Left lung (tissue), 10 donors: Measurements from ENCODE around the gene VPS4A. TPM values are rescaled to one million over a fixed set of nuclear protein-coding genes. Genes with fewer than 3 reads are reported as not detected.

ENCODE experiments used
- ATAC-seq: fragments of 200-7000 bp; cut with Tn5 transposase; one replicate; pipeline ENCODE4 v1.9.1; 2020; ENCODE audit warnings: moderate library complexity
- DNase-seq, 4 donors: peaks; one replicate each; pipeline ENCODE4 v3.0.0-alpha.2; 2013 to 2020
- H3K27ac ChIP-seq, 2 donors: fragments of 200-600 bp; sonication (generic) in 1 of 2; one replicate each; pipeline versions ENCODE4 v1.5.0 to v1.8.0; 2020 to 2021
- H3K27me3 ChIP-seq, 2 donors: fragments of 200-600 bp; sonication (generic) in 1 of 2; one replicate each; pipeline versions ENCODE4 v1.5.0 to v1.8.0; 2020 to 2021
- H3K36me3 ChIP-seq, 2 donors: fragments of 200-600 bp; sonication (generic) in 1 of 2; one replicate each; pipeline versions ENCODE4 v1.5.0 to v1.8.0; 2020 to 2021
- H3K4me1 ChIP-seq, 2 donors: fragments of 200-600 bp; one replicate each; pipeline ENCODE4 v1.8.0; 2021
- H3K4me3 ChIP-seq, 2 donors: fragments of 200-600 bp; sonication (generic) in 1 of 2; one replicate each; pipeline versions ENCODE4 v1.5.0 to v1.8.0; 2020 to 2021; ENCODE audit warnings: mild to moderate bottlenecking in 1 of 2
- H3K9me3 ChIP-seq, 2 donors: fragments of 200-600 bp; sonication (generic) in 1 of 2; one replicate each; pipeline versions ENCODE4 v1.5.0 to v1.8.0; 2020 to 2021
- intact Hi-C, 2 donors: fragments of 100-400 bp; cut with DNase I; formaldehyde crosslinking; loops; one replicate each; pipeline versions ENCODE4 v1.11.2 to v1.14.2; 2022
- polyA plus RNA-seq, 6 donors: library from polyadenylated mRNA; unstranded; fragments of 120-200 nt; gene quantifications; one replicate each; pipeline ENCODE4 v1.2.1, GENCODE V29; 2013; ENCODE audit not compliant: insufficient read length in 6 of 6
- total RNA-seq, 2 donors: library from RNA; stranded (reverse); fragmentation: NEBNext Ultra II Directional; extraction: Animal tissue kit (Norgen Biotek cat#: 25700); gene quantifications; one replicate each; pipeline ENCODE4 v1.2.1, GENCODE V29; 2021
- TF ChIP-seq, protein P1 (sequence below), 2 donors: fragments of 200-600 bp; sonication (generic) in 1 of 2; IDR thresholded peaks; one replicate each; pipeline versions ENCODE4 v1.5.0 to v1.8.0; 2021; ENCODE audit warnings: antibody characterized with exemption in 2 of 2
- donor health status: DM: no; HTN: yes; CAD: no.
- donor health status: DM: no; HTN: no; CAD: no.

VPS4A gene
- total and polyA plus RNA-seq, 8 donors: 20.6 to 54.9 (median 45.8) TPM

- ATAC-seq: no peak
- TF ChIP-seq, protein P1, sequence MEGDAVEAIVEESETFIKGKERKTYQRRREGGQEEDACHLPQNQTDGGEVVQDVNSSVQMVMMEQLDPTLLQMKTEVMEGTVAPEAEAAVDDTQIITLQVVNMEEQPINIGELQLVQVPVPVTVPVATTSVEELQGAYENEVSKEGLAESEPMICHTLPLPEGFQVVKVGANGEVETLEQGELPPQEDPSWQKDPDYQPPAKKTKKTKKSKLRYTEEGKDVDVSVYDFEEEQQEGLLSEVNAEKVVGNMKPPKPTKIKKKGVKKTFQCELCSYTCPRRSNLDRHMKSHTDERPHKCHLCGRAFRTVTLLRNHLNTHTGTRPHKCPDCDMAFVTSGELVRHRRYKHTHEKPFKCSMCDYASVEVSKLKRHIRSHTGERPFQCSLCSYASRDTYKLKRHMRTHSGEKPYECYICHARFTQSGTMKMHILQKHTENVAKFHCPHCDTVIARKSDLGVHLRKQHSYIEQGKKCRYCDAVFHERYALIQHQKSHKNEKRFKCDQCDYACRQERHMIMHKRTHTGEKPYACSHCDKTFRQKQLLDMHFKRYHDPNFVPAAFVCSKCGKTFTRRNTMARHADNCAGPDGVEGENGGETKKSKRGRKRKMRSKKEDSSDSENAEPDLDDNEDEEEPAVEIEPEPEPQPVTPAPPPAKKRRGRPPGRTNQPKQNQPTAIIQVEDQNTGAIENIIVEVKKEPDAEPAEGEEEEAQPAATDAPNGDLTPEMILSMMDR (IDR thresholded peaks at IDR 0.05): no peak
- Histone ChIP-seq H3K9me3 (no peaks in the 10 kb centered on the region), H3K36me3 (peaks cover 0 to 71% of the 10 kb centered on the region in 2 donors), H3K4me1 (peaks cover 18 to 65% of the 10 kb centered on the region in 2 donors), H3K27me3 (no peaks in the 10 kb centered on the region), H3K27ac (no peak overlapping the region), H3K4me3 (no peak overlapping the region)
- intact Hi-C loops: no loop called here
- DNase-seq: no peak
Measured at GRCh38 chr16:69326172-69326873, 15.2 kb downstream of the VPS4A start.

- DNase-seq: no peak
- TF ChIP-seq, protein P1 (IDR thresholded peaks at IDR 0.05): no peak
- Histone ChIP-seq H3K27ac (no peak overlapping the region), H3K4me3 (no peak overlapping the region), H3K9me3 (no peaks in the 10 kb centered on the region), H3K36me3 (peaks cover 0 to 67% of the 10 kb centered on the region in 2 donors), H3K4me1 (peaks cover 18 to 65% of the 10 kb centered on the region in 2 donors), H3K27me3 (no peaks in the 10 kb centered on the region)
- no peak for ATAC-seq
- intact Hi-C loops: no loop called here
Measured at GRCh38 chr16:69327585-69328310, 16.6 kb downstream of the VPS4A start.

- DNase-seq (no peak), ATAC-seq (no peak)
- H3K36me3 ChIP-seq: peaks cover 0 to 67% of the 10 kb centered on the region in 2 donors
- H3K4me1 ChIP-seq: peaks cover 18 to 65% of the 10 kb centered on the region in 2 donors
- TF ChIP-seq, protein P1 (IDR thresholded peaks at IDR 0.05): no peak
- H3K27ac ChIP-seq: no peak overlapping the region
- peak overlapping the region in 1 of 2 donors; percentile 96 for H3K4me3 ChIP-seq
- H3K27me3 ChIP-seq: no peaks in the 10 kb centered on the region
- no peaks in the 10 kb centered on the region for H3K9me3 ChIP-seq
- intact Hi-C loops: no loop called here
Measured at GRCh38 chr16:69328854-69329316, 17.7 kb downstream of the VPS4A start.

- Histone ChIP-seq H3K36me3 (peaks cover 0 to 67% of the 10 kb centered on the region in 2 donors), H3K27ac (peak overlapping the region in 1 of 2 donors; percentile 90), H3K9me3 (no peaks in the 10 kb centered on the region), H3K27me3 (no peaks in the 10 kb centered on the region), H3K4me3 (peak overlapping the region; percentile 90 to 96), H3K4me1 (peaks cover 18 to 57% of the 10 kb centered on the region in 2 donors)
- TF ChIP-seq, protein P1 (IDR thresholded peaks at IDR 0.05): no peak
- intact Hi-C loops: no loop called here
- peak in 1 of 4 donors; percentile 34 for DNase-seq
- ATAC-seq: peak; percentile 51
Measured at GRCh38 chr16:69329369-69330285, 18.5 kb downstream of the VPS4A start.
